ENCODE measurements around the gene ASAP2.

The ASAP2 gene

DNA sequence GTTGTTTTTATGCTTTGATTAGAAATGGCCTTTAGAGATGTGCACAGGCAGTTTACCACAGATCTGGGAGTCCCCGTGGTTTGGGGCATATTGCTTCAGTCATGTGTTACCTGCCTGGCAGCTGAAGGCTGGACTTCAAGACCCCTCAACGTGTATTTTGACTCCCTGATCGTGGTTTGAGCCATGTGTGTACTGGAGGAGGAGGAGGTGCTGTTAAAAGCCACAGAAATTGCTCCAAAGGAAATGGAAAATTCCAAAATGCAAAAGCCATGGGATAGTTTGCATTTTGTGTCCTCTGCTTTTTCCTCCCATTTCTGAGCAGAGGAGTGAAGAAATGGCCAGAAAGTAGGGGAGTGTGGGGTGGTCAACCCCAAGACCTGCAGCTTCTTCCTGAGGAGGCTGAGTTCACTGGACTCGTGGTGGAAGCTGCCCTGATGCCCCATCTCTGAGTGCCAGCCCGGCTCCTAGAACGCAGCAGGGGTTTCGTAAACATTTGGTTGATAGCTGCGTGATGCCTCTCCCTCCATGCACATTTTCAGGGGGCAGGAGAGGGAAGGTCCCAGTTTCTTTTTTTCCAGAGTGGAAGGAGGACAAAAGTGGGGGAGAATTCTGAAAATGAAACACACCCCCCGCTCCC is 171.0 kb downstream of the ASAP2 start:
- no peak overlapping the region for H3K4me3 ChIP-seq (replicated peaks; ENCODE audit: low read depth, low read length)
- TF ChIP-seq CTCF (IDR thresholded peaks at IDR 0.05; ENCODE audit: low read length, missing control alignments): no peak
- no peak for DNase-seq (ENCODE audit: low read depth)

GRCh38 chr2:9378433-9379390 is 172.1 kb downstream of the ASAP2 start:
- TF ChIP-seq CTCF (IDR thresholded peaks at IDR 0.05; ENCODE audit: low read length, missing control alignments): no peak
- DNase-seq (ENCODE audit: low read depth): peak; percentile 85
- no peak overlapping the region for H3K4me3 ChIP-seq (replicated peaks; ENCODE audit: low read depth, low read length)

- no peak for DNase-seq (ENCODE audit: low read depth)
- TF ChIP-seq CTCF (IDR thresholded peaks at IDR 0.05; ENCODE audit: low read length, missing control alignments): no peak
- no peak overlapping the region for H3K4me3 ChIP-seq (replicated peaks; ENCODE audit: low read depth, low read length)
Measured at GRCh38 chr2:9379391-9379755, 172.8 kb downstream of the ASAP2 start.

DNA sequence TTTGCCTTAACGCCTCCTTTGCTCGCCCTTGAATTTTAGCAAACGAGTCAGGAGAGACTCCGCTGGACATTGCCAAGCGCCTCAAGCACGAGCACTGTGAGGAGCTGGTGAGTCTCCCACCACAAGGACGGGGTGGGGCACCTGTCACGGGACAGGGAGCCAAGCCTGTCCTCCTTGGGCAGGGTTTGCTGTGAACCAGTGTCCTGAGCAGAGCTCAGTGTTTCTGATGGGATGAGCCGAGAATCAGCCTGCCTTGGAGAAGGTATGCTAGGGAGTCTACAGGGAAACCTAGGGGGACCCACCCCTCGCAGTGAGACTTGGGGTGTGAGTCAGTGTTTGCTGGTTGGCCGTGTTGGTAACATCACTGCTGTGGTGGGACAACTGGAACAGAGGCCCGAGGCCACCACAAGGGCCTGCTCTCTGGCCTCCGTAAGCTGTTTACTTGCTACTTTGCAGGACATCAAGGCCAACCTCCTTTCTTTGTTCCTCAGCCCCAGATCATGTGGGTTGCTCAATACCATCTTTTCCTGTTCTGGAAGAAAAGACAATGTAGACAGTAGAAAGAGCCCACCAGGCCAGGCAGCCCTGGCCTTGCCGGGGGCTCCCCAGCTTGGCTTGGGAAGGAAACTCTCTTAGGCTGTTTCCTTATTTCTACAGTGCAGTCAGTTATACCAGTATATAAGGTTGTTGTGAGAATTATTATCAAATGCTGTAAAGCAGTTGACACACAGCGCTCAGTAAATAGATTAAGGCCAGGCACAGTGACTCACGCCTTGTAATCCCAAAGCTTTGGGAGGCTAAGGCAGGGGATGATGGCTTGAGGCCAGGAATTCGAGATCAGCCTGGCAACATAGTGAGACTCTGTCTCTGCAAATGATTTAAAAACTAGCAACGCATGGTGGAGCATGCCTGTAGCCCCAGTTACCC is 174.4 kb downstream of the ASAP2 start:
- no peak overlapping the region for H3K4me3 ChIP-seq (replicated peaks; ENCODE audit: low read depth, low read length)
- TF ChIP-seq CTCF (IDR thresholded peaks at IDR 0.05; ENCODE audit: low read length, missing control alignments): no peak
- DNase-seq (ENCODE audit: low read depth): peak; percentile 97

DNA sequence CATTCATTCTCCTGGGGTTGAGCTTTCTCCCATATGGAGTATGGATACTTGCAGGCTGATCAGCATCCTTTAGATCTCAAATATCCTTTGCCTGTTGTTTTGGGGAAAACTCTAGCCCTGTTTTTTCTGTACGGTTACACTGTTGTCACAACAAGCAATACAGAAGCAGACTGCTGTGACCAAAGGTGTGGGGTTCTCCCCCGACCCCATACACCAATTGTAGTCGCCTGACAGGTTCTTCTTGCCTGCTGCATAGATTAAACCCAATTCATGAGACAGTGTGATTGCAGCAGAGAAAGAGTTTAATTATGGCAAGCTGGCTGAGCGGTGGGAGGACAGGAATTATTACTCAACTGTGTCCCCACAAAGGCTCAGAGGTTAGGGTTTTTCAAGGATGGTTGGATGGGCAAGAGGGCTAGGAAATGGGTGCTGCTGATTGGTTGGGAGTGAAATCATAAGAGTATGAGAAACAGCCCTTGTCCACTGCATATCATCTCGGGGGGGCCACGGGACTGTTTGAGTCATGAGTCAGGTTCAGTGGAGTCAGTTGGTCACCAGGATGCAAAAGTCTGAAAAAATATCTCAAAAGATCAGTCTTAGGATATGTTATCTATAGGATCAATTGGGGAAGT is 176.1 kb downstream of the ASAP2 start:
- TF ChIP-seq CTCF (IDR thresholded peaks at IDR 0.05; ENCODE audit: low read length, missing control alignments): no peak
- no peak overlapping the region for H3K4me3 ChIP-seq (replicated peaks; ENCODE audit: low read depth, low read length)
- DNase-seq (ENCODE audit: low read depth): no peak

GRCh38 chr2:9384521-9384920 is 177.9 kb downstream of the ASAP2 start:
- no peak for DNase-seq (ENCODE audit: low read depth)
- TF ChIP-seq CTCF (IDR thresholded peaks at IDR 0.05; ENCODE audit: low read length, missing control alignments): no peak
- H3K4me3 ChIP-seq (replicated peaks; ENCODE audit: low read depth, low read length): no peak overlapping the region
